HG03558 (cell line): Measurements from ENCODE around the gene CFAP46.

ENCODE experiments used
- ATAC-seq: cut with Tn5 transposase; IDR thresholded peaks from one replicate; pipeline ENCODE4 v1.9.1; 2021; ENCODE audit warnings: moderate number of reproducible peaks; ENCODE audit not compliant: unreplicated experiment; ENCODE audit errors: extremely low read depth

CFAP46 gene

DNA sequence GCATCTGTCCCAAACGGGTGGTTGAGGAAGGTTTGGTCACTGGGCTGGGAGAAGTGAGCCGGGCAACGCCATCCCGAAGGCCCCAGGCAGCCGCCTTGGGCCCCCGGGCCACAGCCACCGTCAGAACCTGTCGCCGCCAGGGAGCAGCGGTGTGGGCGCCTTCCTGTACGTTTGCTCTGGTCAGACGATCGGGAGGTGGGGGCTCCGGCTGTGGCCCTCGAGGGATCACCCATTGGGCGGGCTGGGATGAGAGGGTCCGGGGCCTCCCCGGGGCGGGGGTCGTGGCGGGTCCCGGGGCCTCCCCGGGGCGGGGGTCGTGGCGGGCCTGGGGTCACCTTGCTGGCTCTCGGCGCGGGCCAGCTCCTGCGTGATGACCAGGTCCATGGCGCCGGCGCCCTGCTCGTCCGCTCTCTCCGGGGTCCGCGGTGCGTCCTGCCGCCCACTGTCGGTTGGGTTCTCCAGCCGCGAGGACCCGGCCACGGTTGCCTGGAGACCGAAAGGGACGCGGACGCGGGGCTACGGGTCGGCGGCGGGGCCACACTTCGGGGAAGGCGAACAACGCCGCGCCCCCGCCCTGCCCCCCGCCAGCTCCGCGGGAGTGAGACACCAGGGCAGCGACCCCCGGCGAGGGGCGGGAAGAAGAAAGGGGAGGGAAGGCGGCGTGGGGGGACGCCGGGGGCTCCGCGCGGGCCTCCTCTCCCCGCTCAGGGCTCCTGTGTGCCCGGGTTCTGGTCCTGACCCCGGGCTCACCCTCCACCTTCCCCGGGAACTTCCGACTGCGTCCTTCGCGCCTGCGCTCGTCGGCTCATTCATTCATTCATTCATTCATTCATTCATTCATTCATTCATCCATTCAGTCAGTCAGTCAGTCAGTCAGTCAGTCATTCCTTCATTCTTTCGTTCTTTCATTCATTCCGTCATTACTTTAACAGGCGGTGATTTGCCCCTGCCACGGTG, at the start of gene CFAP46:
CFAP46 (minus strand) TSS at position 470 of the 957 bp plus-strand sequence; CDS start at position 384, 86 bp downstream.
- no peak for ATAC-seq

DNA sequence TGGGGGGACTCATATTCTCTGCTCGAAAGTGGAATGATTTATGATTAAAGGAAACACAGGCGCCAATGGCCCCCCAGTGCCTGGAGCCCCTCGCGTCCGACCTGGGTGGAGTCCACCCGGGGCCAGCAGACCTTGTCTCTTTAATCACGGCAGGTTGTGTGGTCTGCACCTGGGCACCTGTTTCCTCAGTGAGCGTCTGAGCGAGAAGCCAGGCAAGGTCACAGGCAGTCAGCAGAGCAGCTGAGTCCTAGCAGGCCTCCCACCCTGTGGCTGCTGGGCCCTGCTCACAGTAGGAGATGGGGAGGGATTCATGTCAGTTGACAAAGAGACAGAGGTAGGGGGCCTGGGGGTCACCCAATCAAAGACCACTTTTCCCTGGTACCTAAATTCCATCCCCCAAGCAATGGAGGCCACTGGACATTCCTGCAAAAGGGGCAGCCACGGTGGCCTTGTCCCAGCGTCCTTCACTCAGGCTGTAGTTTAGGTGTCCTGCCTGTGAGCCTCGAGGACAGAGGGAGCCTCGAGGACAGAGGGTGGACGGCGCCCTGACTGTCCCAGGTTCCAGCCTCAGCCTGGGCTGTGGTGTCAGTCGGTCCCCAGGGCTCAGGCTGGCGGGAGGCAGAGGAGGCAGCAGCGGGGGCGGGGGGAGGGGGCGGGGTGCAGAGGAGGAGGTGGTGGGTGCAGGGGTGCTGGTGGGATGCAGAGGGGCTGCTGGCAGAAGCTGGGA, 49.5 kb upstream of the CFAP46 start:
- no peak for ATAC-seq

DNA sequence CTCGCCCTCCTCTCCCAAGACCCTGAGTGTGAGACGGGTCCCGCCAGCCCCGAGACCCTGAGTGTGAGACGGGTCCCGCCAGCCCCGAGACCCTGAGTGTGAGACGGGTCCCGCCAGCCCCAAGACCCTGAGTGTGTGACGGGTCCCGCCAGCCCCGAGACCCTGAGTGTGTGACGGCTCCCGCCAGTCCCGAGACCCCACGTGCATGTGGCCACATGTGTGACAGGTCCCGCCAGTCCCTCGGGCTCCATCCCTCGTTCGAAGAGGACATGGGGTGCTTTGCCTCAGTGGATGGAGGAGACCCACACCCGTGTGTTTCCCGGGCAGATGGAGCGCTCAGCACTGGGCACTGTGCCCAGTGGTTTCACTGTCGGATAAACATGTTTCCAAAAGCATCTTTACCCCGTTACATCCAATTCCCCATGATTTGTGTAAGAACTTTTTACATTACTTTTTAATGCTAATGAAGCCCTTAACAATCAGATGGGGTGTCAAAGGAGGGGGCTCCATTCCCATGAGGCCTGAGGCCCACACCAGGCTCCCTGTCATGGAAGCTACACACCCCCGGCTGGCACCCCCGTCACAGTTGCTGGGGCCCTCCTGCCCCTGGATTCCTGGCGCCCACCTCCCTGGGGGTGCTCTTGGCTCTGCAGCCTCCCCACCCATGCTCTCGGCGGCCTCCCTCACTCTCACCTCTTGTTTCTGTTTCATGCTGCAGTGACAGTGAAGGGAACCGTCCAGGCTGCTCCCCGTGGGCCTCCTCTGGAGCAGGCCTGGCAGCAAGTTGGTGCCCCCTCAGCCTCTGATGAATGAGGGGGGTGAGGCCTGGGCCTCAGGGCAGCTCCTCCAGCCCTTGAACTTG, 48.5 kb upstream of the CFAP46 start:
- ATAC-seq, result no peak

DNA sequence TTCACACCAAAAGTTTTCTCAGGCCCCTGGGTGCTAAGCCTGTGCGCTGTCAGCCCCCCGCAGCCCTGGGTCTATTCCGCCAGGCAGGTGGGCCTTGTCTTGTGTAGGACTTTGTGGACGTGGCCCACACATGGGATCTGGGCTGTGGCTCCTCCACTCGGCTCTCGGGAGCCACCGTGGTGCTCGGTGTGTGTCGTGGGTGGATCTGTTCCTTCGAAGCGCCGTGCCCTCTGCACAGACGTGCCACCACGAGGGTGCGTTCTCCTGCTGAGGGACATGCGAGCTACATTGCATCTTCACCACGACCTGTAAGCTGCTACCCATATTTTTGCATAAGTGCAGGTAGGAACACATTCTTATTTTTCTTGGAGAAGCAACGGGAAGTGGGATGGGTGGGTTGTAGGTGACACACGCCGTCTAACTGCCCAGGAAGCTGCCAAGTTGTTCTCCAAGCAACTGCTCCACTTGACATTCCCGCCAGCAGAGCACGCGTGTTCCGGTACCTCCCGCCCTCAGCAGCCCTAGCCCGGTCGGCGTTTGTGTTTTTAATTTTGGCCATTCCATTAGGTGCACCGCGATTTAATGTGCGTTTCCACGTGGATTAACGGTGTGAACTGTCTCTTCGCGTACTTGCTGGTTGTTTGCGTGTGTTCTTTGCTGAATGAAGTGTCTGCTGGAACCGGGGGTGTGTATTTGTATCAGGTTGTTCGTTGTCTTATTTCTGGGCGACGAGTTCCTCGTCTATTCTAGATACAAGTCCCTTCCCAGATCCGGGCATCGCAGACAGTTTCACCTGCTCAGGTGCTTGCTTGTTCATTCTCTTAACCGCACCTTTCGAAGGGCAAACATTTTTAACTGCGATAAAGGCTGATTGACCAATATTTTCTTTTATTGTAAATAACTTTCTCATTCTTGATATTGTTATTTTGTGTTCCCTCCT, 47.4 kb upstream of the CFAP46 start:
- no peak for ATAC-seq

DNA sequence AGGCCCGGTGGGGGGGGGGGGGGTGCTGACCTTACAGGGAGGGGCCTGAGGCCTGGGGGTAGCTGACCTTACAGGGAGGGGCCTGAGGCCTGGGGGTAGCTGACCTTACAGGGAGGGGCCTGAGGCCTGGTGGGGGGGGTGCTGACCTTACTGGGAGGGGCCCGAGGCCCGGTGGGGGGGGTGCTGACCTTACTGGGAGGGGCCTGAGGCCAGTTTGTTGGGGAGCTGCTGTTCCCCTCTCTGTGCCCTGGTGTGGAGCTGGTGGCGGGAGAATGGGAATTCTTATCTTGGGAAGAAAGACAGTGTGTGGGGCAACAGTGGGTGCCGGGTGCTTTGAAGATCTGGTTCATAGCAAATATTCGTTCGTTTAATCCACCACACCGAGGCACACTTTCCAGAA, 46.6 kb upstream of the CFAP46 start:
- ATAC-seq, result no peak

DNA sequence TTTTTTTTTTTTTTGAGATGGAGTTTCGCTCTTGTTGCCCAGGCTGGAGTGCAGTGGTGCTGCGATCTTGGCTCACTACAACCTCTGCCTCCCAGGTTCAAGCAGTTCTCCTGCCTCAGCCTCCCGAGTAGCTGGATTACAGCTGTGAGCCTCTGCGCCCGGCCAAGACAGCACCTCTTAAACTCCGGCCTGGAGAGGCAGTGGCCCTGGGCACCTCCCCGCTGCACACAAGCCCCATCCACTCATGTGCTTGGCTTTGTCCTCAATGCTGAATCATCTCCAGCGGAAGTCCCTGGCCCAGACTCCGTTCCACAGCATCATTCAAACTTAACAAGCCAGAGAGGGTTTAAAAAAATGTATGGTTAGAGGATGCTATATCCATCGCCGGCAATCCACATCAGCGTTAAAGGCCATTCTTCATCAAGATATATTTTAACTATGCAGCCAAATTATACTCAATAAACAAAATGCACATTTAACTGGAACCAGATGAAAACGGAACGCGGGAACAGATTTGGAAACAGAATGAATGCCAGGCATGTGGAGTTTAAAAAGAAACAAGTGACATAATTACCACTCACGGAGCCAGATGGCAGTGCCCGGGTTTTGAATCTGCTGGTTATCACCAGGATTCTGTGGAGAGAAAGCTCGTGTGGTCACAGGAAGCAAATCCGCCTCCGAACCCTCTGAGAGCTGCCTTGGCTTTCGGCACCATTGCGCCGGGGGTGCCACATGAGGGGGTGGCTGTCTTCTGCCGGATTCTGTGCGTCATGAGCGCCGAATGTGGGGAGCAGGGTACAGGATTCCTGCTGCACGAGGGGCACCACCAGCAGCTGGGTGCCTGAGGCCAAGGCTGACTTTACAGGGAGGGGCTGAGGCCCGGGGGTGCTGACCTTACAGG, 45.6 kb upstream of the CFAP46 start:
- ATAC-seq, result no peak

DNA sequence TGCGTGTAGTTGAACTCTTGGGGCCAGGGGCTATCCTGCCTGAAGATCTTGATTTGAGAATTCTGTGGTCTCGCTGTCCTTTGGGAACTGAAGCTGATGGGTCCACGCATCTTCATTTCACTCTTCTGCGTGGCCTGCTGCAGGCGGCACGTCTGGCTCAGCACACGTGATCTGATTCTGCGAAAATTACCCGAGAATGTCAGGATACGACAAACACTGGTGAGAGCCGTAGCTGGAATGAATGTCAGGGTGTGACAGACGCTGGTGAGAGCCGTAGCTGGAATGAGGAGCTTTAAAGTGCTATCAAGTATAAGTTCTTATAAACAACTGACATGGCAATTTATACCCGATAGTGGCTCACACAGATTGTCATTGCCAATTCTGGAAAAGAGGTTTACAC, 44.6 kb upstream of the CFAP46 start:
- ATAC-seq, result no peak

DNA sequence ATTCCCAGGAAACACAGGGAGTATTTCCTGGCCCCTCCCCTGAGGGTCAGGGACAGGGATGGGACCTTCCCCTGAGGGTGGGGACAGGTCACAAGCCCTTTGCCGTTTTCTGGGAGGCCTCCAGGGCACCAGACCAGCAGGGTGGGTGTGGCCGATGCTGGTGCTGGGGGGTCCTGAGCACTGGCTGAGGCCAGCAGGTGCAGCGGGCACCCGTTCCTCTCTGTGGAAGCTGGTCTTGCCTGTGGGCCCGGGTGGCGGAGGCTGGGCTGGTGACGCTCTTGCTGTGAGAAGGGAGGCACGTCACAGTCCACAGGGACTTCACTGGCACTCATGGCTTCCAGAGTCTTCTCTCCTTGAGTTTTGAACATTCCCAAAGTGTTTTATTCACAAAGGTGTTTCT, 44.2 kb upstream of the CFAP46 start:
- no peak for ATAC-seq

DNA sequence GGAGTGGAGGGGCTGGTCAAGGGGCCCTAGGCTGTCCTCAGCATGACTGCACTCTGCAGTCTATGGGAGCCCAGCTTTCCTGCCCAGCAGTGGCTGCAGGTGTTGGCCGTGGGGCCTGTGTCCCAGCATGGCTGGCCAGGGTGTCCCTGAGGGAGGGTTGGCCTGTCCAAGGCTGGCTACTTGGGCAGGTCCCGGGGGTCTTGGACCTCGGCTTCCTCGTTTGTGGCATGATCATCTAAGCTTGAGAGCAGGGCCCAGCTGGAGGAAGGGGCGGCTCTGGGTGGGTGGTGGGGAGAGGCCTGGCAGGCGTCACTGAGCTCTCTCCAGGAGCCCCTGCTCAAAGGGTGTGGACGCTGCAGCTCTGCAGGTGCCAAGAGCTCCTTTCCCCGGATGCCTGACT, 43.7 kb upstream of the CFAP46 start:
- no peak for ATAC-seq

DNA sequence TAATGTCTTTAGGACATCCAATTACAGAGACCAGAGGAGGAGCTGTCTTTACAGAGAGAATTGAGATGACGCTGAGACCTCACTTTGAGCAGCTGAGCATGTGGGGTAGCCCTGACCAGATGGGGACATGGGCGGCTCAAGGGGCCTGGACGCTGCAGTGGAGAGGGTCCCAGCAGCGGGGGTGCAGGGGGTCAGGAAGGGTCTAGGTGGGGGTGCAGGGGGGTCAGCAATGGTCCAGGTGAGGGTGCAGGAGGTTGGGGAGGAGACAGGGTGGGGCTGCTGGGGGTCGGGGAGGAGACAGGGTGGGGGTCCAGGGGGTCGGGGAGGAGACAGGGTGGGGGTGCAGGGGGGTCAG, 43.2 kb upstream of the CFAP46 start:
- ATAC-seq, result no peak

DNA sequence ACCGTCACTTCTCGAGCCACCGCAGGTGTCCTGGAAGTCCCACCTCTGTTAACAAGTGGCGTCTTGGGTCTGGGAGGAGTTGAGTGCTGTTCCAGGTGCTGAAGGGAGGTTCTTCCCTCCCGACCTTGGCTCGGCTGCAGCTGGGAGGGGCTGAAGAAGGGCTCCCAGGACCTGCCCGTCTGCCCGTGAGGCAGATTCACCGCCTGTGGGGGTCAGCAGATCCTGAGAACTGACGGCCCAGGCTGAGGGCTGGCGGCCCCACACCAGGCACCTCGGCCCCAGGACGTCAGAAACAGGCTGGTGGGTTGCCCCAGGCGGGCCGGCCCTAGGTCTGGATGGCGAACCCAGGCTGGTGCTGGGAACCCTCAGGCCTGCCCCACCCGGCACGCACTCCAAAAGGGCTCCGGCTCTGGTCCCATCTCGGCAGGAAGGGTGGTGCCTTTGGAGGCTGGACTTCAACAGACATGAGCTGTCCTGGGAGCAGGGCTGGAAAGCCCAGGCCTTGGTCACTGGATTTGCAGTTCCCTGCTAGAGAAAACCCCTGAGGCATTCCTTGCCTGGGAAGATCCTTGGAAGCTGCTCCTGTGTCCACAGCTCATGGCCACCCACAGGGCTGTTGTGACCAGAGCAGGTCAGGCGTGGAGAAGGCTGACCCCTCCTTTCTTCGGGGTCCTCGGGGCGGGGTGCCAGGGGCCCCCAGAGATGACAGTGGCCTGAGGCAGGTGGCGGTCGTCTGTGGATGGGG, 42.6 kb upstream of the CFAP46 start:
- no peak for ATAC-seq

DNA sequence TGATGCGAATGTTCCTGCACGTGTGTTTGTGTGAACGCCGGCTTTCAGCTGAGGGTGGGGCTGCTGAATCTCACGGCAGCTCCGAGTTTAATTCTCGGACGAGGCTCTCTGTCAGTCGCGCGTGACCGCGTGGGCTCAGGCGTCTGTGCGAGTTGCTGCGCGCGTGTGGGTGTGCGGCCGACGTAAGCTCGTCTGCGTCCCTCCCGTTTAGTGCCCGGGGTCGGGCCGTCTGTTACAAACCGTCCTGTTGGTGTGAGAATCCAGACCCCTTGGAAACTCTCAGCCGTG, 41.6 kb upstream of the CFAP46 start:
- no peak for ATAC-seq

DNA sequence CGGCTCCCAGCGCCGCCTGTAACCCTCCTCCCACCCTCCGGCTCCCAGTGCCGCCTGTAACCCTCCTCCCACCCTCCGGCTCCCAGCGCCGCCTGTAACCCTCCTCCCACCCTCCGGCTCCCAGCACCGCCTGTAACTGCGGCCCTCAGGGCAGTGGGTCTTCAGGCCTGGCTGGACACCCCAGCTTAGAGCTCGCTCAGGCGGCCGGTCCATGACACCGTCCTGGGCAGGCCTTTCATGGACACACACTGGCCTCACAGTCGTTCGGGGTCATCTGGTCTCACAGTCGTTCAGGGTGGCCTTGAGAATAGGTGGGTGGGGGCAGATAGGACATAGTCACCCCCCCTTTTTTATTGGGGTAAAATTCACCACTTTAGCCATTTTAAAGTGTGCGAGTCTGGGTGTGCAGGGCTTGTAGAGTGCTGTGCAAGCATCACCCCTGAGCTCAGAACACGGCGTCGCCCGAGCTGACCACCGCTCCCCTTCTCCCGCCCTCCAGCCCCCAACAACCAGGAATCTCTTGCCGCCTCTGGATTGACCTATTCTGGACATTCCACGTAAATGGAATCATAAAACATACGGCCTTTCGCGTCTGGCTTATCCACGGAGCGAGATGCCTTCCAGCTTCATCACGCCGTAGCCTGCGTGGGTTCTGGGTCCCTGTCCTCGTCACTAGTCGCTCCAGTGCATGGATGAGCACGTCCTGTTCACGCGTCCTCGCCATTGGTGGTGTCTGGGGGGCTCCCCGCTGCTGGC, 41.1 kb upstream of the CFAP46 start:
- ATAC-seq, result no peak

DNA sequence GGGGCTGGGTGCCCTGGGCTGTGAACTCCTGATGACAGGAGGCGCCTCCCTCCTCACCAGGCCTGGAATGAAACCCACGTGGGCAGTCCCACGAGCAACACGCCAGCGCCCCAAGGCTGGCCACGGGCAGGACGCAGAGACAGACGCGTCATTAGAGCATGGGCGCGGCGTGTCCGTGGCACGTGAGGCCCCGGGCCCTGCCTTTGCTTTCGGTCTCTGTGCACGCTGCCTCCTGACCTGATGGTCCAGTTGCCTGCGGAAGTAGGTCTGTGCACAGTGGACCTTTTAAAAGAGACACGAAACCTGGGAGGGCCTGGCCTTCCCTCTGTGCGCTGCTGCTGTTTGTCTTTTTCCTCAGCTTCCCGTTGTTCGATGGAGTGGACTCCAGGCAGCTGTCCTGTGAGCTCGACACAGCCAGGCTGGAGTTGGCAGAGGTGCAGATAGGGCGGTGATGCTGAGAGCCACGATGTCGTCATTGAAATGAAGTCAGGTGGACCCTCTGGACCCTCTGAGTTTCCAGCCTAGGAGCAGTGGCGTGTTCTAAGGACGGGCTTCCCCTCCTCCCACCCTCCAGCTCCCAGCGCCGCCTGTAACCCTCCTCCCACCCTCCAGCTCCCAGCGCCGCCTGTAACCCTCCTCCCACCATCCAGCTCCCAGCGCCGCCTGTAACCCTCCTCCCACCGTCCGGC, 40.1 kb upstream of the CFAP46 start:
- no peak for ATAC-seq

DNA sequence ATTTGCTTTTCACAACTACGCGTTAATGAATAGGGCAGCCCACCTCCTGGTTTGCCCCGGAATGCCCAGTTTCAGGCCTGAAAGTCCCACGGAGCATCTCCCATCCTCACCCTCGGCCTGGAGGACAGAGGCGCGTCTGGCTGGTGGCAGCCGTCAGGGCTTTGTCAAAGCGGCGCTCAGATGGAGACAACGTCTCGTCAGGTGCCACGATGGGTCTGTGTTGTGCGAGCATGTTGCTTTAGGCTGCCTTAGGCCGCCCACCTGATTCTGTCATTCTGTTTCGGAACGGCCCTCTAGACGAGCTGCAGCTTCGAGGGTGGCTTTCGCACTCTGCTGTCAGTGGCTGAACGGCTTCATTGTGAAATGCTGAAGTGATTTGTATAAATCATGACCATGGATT, 39.4 kb upstream of the CFAP46 start:
- ATAC-seq, result no peak

DNA sequence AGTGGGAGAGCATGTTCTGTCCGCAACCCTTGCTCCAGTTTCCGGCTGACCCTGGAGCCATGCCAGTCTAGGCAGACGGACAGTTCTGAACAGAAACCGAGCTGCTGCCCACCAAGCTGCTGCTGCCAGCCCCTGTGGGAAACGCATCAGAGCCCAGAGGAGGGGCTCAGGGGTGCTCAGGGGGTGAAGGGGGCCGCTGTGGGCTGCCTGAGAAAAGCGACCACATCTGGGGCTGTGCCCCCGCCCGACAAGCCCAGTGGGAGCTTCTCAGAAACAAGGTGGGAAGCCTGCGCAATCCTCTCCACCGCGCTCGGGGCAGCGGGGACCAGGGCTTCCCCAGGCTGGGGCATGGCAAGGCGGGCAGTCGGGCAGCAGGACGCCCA, 38.8 kb upstream of the CFAP46 start:
- no peak for ATAC-seq
